Activated naive CD4-positive, alpha-beta T cell treated with anti-CD3 and anti-CD28 coated beads for 36 hours (primary cell): Measurements from ENCODE around the gene DDX51. TPM values are rescaled to one million over a fixed set of nuclear protein-coding genes. Genes with fewer than 3 reads are reported as not detected.

ENCODE experiments used
- CTCF ChIA-PET: fragments of 350-600 bp; sonication (Branson Sonifier 250); formaldehyde crosslinking; loops from one replicate; lab custom pipeline; 2021; ENCODE audit warnings: antibody characterized with exemption; lab: Charles Lee
- DNase-seq: peaks from one replicate; pipeline ENCODE4 v3.0.0-alpha.2; 2020
- H3K27ac Mint-ChIP-seq: one replicate; pipeline ENCODE4 v1.8.0; 2021; ENCODE audit warnings: mild to moderate bottlenecking, mixed read lengths
- H3K27me3 Mint-ChIP-seq: one replicate; pipeline ENCODE4 v1.8.0; 2021; ENCODE audit warnings: low read depth, mixed read lengths
- H3K36me3 Mint-ChIP-seq: one replicate; pipeline ENCODE4 v1.8.0; 2021; ENCODE audit warnings: low read depth, mixed read lengths
- H3K4me1 Mint-ChIP-seq: one replicate; pipeline ENCODE4 v1.8.0; 2021; ENCODE audit warnings: low read depth, mixed read lengths
- H3K4me3 Mint-ChIP-seq: one replicate; pipeline ENCODE4 v1.8.0; 2021; ENCODE audit warnings: mild to moderate bottlenecking, moderate library complexity, mixed read lengths
- H3K9me3 Mint-ChIP-seq: one replicate; pipeline ENCODE4 v1.8.0; 2021; ENCODE audit warnings: mixed read lengths
- intact Hi-C: fragments of 100-400 bp; cut with micrococcal nuclease; formaldehyde crosslinking; loops from one replicate; pipeline ENCODE4 v1.15.1; 2023
- total RNA-seq, 2 experiments: library from RNA; stranded (reverse); gene quantifications; one replicate each; pipeline ENCODE4 v1.2.3, GENCODE V29; 2021

The DDX51 gene, protein sequence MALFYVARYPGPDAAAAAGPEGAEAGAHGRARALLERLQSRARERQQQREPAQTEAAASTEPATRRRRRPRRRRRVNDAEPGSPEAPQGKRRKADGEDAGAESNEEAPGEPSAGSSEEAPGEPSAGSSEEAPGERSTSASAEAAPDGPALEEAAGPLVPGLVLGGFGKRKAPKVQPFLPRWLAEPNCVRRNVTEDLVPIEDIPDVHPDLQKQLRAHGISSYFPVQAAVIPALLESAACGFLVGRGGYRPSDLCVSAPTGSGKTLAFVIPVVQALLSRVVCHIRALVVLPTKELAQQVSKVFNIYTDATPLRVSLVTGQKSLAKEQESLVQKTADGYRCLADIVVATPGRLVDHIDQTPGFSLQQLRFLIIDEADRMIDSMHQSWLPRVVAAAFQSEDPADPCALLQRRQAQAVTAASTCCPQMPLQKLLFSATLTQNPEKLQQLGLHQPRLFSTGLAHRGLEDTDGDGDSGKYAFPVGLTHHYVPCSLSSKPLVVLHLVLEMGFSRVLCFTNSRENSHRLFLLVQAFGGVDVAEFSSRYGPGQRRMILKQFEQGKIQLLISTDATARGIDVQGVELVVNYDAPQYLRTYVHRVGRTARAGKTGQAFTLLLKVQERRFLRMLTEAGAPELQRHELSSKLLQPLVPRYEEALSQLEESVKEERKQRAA
- total RNA-seq = 10 to 100 TPM; 18.8 to 20.0 TPM

DNA sequence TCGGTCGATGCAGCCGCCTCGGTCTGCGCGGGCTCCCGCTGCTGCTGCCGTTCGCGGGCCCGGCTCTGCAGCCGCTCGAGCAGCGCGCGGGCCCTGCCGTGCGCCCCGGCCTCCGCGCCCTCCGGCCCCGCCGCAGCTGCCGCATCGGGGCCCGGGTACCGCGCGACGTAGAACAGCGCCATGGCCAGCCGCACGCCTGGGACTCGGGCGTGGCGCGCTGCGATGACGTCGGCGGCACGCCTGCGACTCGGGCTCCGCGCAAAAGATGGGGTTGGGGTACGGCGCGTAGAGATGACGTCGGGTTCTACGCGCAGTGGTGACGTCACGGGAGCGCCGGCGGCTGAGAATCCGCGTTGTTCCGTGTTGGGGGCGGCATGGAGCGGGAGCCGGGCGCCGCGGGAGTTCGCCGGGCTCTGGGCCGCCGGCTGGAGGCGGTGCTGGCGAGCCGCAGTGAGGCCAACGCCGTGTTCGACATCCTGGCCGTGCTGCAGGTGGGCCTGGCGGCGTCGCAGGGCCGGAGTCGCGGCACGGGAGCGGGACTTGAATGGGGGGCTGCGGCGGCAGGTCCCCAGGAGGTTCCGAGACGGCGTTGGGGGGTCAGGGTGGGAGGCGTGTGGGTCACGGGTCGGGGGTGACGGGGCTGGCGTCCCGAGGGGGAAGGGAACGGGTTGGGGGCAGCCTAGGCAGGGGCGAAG lies at the start of gene DDX51, which contains the start of gene NOC4L:
TSS of gene DDX51 (minus strand) at position 205 of the 695 bp plus-strand sequence. CDS start at position 182, 23 bp downstream.
TSS of gene NOC4L (plus strand) at position 343 of the 695 bp plus-strand sequence. CDS start at position 375, 32 bp downstream.
- Mint-ChIP-seq H3K27me3 (no peaks in the 10 kb centered on the region), H3K4me1 (peaks cover 31% of the 10 kb centered on the region), H3K27ac (peak within 1 kb of the TSS; percentile 87), H3K9me3 (no peaks in the 10 kb centered on the region), H3K4me3 (peak within 1 kb of the TSS; percentile 90), H3K36me3 (peaks cover 18% of the 10 kb centered on the region)
- CTCF ChIA-PET = interaction anchor here (0.9 to 1.8 kb wide), 2 partner anchors 10 to 41 kb away, joined by 3 to 6 read pairs; no protein-coding TSS in a partner anchor
- intact Hi-C loops = loop anchor here (1.0 to 10.0 kb wide), 3 partner anchors 45 to 189 kb away; no protein-coding TSS in a partner anchor
- peak; percentile 94 for DNase-seq

DNA sequence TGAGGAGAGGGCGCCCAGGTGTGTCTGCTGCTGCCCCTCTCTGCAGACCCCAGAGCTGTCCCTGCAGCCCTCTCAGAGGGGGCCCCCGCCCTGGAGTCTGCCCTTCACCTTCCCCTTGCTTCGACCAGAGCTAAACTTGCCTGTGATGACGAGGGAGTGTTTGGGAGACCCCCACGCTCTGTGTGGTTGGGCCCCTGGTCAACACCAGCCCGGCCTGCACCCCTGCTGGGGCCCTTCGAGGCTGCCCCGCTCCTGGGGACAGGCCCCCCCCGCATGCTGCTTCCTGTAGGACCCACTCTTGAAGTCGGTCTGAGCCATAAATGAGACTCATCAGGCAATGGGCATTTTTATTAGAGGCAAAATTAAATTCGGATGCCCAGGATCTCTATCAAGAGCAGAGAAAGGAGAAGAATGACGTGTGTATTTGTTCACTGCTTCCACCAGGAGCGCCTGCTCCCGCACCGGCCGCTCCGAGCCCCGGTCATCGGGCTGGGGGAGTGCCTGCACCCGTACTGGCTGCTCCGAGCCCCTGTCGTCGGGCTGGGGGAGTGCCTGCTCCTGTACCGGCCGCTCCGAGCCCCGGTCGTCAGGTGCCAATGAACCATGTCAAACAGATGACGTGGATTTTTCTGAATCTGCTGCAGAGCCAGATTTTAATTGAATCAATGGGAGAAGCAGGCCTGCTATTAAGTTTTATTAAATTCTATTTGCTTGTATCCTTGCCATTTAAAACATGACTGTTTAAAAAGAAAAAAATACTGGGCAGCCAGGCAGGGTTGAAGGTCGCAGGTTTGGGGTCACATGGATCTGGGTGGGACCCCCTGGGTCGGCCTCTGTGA lies 47.8 kb upstream of the DDX51 start:
- H3K4me3 Mint-ChIP-seq = no peak overlapping the region
- H3K4me1 Mint-ChIP-seq = peaks cover 17% of the 10 kb centered on the region
- no peak for DNase-seq
- peaks cover 12% of the 10 kb centered on the region for H3K9me3 Mint-ChIP-seq
- CTCF ChIA-PET = no interaction called here
- intact Hi-C loops = no loop called here
- no peak overlapping the region for H3K27ac Mint-ChIP-seq
- H3K27me3 Mint-ChIP-seq = no peaks in the 10 kb centered on the region
- H3K36me3 Mint-ChIP-seq = peaks cover 6% of the 10 kb centered on the region

DNA sequence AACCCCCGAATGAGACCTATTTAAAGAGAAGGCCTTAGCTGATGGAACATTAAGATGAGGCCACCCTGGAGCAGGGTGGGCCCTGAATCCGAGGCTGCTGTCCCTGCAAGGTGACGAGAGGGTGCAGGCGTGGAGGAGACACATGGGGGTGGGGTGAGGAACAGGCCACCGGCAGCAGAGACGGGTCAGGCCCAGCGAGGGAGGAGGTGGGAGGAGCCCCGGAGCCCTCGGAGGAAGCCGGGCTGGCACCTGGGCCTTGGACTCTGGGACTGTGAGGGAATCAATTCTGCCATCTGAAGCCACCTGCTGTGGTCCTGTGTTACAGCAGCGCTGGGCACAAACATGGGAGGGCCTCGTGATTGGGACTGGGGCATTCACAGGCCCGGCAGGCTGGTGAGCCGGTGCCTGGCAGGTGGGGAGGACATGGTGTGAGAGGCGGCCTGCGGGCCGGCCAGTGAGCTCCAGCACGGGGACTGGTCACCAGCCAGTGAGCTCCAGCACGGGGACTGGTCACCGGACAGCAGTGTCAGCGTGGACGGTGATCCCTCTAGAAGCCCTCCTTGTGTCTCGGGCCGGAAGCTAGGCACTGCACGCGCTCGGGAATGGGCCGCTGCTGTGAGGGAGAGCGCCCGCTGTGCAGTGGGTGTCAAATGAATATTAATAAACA lies 46.8 kb upstream of the DDX51 start:
- Mint-ChIP-seq H3K4me3 (peak overlapping the region; percentile 89), H3K27me3 (no peaks in the 10 kb centered on the region), H3K9me3 (peaks cover 12% of the 10 kb centered on the region), H3K4me1 (peaks cover 24% of the 10 kb centered on the region), H3K36me3 (peaks cover 6% of the 10 kb centered on the region), H3K27ac (no peak overlapping the region)
- DNase-seq = no peak
- CTCF ChIA-PET = no interaction called here
- intact Hi-C loops = no loop called here

DNA sequence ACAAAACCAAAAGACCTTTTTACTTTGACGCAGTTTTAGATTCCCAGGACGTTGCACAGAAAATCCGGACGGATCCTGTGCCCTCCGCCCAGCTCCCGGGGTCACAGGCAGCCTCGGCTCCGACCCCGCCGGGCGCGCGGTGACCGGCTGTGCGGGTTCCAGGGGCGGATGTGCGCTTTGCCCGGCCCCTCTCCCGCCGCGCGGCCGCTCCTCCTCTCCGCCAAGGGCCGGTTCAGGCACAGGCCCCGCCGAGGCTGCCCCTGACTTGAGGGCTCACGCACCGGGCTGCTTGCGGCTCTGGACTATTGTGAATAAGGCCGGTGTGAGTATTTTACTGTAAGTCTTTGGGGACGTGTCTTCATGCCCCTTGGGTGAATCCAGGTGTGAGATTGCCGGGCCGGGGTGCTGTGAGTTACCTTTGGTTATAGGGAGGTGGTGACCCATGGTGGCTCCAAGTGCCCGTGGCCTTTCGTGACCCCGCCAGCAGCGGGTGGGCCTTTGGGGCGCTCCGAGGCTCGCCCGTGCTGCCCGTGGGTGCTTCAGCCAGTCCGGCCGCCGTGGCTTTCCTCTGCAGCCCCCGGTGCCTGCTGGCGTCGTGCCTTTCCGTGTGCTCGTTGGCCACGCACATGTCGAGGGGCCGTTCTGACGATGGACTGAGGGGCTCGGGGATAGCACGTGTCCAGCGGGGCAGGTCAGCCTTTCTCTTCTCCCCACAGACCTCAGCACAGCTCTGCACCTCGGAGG lies 46.1 kb upstream of the DDX51 start:
- H3K4me3 Mint-ChIP-seq = peak overlapping the region; percentile 89
- CTCF ChIA-PET = no interaction called here
- intact Hi-C loops = no loop called here
- H3K4me1 Mint-ChIP-seq = peaks cover 30% of the 10 kb centered on the region
- DNase-seq = no peak
- H3K9me3 Mint-ChIP-seq = peaks cover 16% of the 10 kb centered on the region
- H3K27ac Mint-ChIP-seq = no peak overlapping the region
- H3K27me3 Mint-ChIP-seq = no peaks in the 10 kb centered on the region
- peaks cover 9% of the 10 kb centered on the region for H3K36me3 Mint-ChIP-seq

DNA sequence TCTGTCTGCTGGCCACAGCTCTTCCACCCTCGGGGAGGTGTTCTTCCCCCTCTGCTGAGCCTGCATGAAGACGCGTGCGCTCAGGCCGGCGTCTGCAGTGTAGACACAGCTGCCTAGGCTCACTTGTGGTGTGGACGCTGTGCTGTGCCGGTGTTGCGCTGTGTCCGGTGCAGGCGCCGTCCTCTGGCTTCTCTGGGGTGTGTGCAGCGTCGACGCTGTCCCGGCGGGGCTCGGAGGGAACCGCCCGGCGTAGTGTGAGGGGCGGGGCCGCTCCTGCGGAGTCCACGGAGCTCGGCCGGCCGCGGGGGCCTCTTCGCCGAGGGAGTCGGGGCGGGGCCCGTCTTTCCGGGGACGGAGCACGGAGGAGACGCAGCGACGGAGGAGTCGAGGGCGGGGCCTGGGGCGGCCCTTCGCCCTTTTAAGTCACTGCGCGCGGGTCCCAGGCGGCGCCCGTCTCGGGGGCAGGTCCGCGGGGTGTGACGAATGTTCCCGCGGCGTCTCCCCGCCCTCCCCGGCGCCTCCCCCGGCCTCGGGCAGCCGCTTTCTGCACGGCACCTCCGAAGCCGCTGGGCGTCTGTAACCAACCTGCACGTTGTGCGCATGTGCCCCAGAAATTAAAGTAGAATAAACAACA lies 45.4 kb upstream of the DDX51 start:
- CTCF ChIA-PET = interaction anchor here (0.6 to 0.9 kb wide), 2 partner anchors 28 to 564 kb away, joined by 3 read pairs; no protein-coding TSS in a partner anchor
- Mint-ChIP-seq H3K36me3 (peaks cover 9% of the 10 kb centered on the region), H3K4me1 (peaks cover 31% of the 10 kb centered on the region), H3K27me3 (no peaks in the 10 kb centered on the region), H3K9me3 (peaks cover 19% of the 10 kb centered on the region), H3K4me3 (peak overlapping the region; percentile 89), H3K27ac (peak overlapping the region; percentile 50)
- DNase-seq = peak; percentile 92
- intact Hi-C loops = loop anchor here (1.0 to 2.0 kb wide), 7 partner anchors 11 to 521 kb away; partner anchors contain the start of genes DDX51, NOC4L and PGAM5

DNA sequence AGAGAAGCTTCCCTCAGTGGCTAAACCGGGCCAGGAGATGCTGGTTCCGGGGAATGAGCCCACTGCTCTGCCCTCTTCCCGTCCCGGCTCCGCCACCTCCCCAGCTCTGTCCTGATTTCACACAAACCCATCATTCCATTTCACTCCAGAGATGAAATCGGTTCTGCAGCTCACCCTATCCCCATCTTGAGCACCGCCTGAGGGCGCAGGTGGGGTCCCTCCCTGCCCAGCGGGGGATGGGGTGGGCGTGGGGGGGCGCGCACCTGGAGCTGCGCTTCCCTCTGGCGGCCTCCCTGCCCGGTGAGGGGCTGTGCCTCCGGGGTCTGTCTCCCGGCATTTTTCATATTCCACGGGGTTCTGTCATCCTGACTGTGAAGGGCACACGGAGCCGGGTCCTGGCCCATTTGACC lies 44.8 kb upstream of the DDX51 start:
- no peaks in the 10 kb centered on the region for H3K27me3 Mint-ChIP-seq
- peak overlapping the region; percentile 89 for H3K4me3 Mint-ChIP-seq
- DNase-seq = no peak
- H3K27ac Mint-ChIP-seq = no peak overlapping the region
- peaks cover 5% of the 10 kb centered on the region for H3K36me3 Mint-ChIP-seq
- CTCF ChIA-PET = interaction anchor here (0.6 to 1.8 kb wide), 3 partner anchors 10 to 564 kb away, joined by 3 to 4 read pairs (median 3); no protein-coding TSS in a partner anchor
- intact Hi-C loops = loop anchor here (1.0 to 2.0 kb wide), 7 partner anchors 11 to 522 kb away; partner anchors contain the start of genes DDX51, NOC4L and PGAM5
- peaks cover 19% of the 10 kb centered on the region for H3K9me3 Mint-ChIP-seq
- peaks cover 31% of the 10 kb centered on the region for H3K4me1 Mint-ChIP-seq

DNA sequence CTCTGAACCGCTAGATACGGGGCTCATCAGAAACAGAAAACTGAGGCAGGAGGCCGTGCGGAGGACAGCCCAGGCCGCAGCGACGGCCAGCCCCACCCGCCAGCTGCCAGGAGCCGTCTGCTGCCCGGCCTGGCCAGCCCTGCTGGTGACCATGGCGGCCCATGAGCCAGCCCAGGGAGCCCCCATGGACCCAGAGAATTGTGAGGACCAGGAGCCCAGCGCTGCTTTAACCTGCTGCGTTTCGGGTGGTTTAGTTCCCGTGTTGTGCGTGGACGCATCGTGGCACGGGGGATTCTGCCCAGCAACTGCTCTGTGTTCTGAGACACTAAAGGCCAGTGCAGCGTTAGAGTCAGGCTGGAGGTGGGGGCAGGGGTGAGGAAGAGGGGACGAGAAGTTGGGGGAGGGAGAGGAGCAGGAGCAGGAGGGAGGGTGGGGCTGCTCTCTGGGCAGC lies 44.4 kb upstream of the DDX51 start:
- Mint-ChIP-seq H3K27me3 (no peaks in the 10 kb centered on the region), H3K9me3 (peaks cover 14% of the 10 kb centered on the region), H3K4me3 (peak overlapping the region; percentile 89), H3K36me3 (peaks cover 5% of the 10 kb centered on the region), H3K4me1 (peaks cover 31% of the 10 kb centered on the region), H3K27ac (no peak overlapping the region)
- CTCF ChIA-PET = interaction anchor here (0.6 to 1.8 kb wide), 2 partner anchors 9 to 565 kb away, joined by 3 to 4 read pairs; no protein-coding TSS in a partner anchor
- intact Hi-C loops = loop anchor here (2.0 kb wide), 4 partner anchors 34 to 522 kb away; partner anchors contain the start of gene PGAM5
- no peak for DNase-seq

DNA sequence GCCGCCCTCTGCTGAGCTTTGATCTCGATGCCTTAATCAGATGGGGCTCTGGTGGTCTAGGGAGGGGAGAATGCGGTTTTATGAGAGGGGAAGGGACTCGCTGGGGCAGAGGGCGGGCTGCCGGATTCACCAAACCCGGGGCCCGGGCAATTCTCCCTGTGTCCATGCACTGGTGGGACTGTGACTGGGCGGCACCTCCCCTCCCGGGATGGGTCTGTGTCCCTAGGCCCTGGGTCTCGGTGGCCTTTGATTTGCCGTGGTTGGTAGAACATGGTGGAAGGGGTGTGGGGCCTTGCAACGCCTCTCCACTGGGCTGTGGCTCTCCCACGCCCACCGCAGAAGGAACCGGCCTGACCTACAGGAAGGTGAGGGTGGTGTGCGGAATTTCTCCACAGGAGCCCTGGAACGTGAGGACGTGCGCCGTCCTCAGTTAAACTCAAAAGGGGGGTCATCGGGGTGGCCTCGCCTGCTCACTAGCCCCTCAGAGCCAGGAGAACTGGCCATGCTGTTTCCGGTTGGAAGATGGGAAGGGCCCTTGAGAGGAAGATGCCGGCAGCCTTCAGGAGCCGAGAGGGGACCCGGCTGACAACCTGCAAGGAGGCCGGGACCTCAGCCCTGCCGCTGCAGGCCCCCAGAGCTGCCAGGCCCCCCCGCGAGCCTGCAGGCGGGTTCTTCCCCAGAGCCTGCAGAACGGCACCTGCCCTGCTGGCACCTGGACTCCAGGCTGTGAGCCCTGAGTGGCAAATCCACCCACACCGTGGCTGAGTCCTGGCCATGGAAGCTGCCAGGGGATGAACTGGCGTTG lies 43.7 kb upstream of the DDX51 start:
- peak overlapping the region; percentile 42 for H3K4me3 Mint-ChIP-seq
- CTCF ChIA-PET = interaction anchor here (1.3 to 1.8 kb wide), 2 partner anchors 9 to 34 kb away, joined by 4 read pairs; no protein-coding TSS in a partner anchor
- H3K9me3 Mint-ChIP-seq = peaks cover 15% of the 10 kb centered on the region
- no peaks in the 10 kb centered on the region for H3K27me3 Mint-ChIP-seq
- no peak for DNase-seq
- H3K4me1 Mint-ChIP-seq = peaks cover 31% of the 10 kb centered on the region
- H3K36me3 Mint-ChIP-seq = peaks cover 5% of the 10 kb centered on the region
- H3K27ac Mint-ChIP-seq = peak overlapping the region; percentile 30
- intact Hi-C loops = loop anchor here (2.0 kb wide), 4 partner anchors 33 to 523 kb away; partner anchors contain the start of gene PGAM5

DNA sequence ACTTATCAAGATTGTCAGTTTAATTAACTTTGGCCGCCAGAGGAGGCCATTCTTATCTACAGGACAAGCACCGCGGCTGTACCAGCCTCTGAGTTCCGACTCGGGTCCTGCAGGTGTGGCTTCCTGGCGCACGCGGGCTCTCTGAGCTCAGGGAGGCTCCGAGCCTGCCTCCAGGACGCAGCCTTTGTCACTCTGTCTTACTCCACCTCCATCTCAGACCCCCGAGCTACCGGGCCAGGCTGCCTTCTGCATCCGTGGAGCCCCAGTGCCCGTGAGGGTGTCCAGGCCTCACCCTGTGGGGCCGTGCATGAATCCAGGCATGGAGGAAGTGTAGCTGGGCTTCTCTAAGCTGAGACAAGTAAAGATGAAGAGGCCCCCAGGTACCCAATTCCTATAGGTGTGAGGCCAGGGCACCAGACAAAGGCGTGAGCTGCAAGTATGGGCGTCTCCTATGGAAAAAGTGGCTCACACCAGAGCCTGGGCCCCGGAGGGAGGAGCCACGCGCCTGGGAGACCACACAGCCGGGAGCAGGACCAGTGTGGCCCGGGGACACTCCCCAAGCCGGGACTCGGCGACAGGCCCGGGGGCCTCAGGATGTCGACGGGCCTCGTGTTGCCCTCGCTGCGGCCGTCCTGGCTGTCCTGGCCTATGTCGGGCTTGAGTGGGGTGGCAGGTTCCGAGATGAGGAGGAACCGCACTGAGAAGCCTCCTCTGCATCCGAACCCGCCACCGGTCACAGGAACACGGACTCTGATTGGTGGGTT lies 42.9 kb upstream of the DDX51 start:
- Mint-ChIP-seq H3K9me3 (peaks cover 18% of the 10 kb centered on the region), H3K4me1 (peaks cover 31% of the 10 kb centered on the region), H3K27ac (no peak overlapping the region), H3K4me3 (peak overlapping the region; percentile 24), H3K36me3 (peaks cover 5% of the 10 kb centered on the region), H3K27me3 (no peaks in the 10 kb centered on the region)
- CTCF ChIA-PET = interaction anchor here (1.3 to 1.8 kb wide), 2 partner anchors 8 to 33 kb away, joined by 4 read pairs; no protein-coding TSS in a partner anchor
- intact Hi-C loops = no loop called here
- no peak for DNase-seq
